ENCODE data around the gene CUX1.

Gene CUX1

DNA sequence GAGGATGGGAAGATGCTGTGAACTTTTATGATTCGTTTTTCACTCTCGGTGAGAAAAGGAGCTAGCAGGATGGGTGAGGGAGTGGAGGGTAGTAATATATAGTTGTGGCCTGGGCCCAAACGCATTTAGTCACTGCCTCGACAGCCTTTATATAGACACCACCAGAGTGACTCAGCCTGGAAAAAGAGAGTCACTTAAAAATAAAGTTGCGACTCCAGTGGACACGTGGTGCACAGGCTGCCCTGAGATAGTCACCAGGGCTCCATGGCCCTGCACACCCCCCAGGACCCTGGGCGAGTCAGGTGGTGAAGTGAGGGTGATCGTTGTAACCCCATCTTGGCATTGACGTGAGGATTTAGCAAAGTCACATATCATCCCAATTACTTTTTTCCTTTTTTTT, 106.7 kb downstream of the CUX1 start:
- no peak for TF ChIP-seq NFIC (IDR thresholded peaks at IDR 0.05)
- TF ChIP-seq FOXM1 (IDR thresholded peaks at IDR 0.05; ENCODE audit: borderline replicate concordance, low read depth), result no peak
- TF ChIP-seq ZBTB7A (IDR thresholded peaks at IDR 0.05; ENCODE audit: low read depth), result no peak

DNA sequence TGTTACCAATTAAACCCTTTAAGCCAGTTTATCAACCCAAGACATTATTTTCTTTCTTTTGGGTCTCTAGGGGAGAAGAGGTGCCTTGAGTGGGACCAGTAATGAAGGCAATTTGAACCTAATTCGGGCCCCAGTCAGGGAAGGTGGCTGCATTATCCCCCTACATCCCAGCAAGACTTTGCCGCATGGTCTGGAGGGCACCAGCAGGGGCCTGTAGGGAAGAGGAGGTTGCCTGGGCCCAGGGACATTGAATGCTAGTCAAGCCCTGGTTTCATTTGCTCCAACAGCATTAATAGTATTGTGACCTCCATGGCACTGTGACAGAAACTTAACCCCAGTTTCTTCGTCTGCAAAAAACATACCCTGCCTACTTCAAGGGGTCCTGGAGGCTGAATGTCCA, 108.8 kb downstream of the CUX1 start:
- TF ChIP-seq YY1 (IDR thresholded peaks at IDR 0.05; ENCODE audit: low read depth) (no peak), USF1 (IDR thresholded peaks at IDR 0.05) (no peak), FOXM1 (IDR thresholded peaks at IDR 0.05; ENCODE audit: borderline replicate concordance, low read depth) (no peak), EGR1 (IDR thresholded peaks at IDR 0.05) (no peak), RAD21 (IDR thresholded peaks at IDR 0.05; ENCODE audit: low read depth) (no peak), CEBPB (IDR thresholded peaks at IDR 0.05) (no peak), TCF12 (IDR thresholded peaks at IDR 0.05; ENCODE audit: low read depth) (no peak), CREB1 (IDR thresholded peaks at IDR 0.05; ENCODE audit: low read depth) (no peak), ZBTB7A (IDR thresholded peaks at IDR 0.05; ENCODE audit: low read depth) (no peak), EP300 (IDR thresholded peaks at IDR 0.05; ENCODE audit: borderline replicate concordance) (no peak), TEAD4 (IDR thresholded peaks at IDR 0.05) (no peak)
- TF ChIP-seq, protein P1, sequence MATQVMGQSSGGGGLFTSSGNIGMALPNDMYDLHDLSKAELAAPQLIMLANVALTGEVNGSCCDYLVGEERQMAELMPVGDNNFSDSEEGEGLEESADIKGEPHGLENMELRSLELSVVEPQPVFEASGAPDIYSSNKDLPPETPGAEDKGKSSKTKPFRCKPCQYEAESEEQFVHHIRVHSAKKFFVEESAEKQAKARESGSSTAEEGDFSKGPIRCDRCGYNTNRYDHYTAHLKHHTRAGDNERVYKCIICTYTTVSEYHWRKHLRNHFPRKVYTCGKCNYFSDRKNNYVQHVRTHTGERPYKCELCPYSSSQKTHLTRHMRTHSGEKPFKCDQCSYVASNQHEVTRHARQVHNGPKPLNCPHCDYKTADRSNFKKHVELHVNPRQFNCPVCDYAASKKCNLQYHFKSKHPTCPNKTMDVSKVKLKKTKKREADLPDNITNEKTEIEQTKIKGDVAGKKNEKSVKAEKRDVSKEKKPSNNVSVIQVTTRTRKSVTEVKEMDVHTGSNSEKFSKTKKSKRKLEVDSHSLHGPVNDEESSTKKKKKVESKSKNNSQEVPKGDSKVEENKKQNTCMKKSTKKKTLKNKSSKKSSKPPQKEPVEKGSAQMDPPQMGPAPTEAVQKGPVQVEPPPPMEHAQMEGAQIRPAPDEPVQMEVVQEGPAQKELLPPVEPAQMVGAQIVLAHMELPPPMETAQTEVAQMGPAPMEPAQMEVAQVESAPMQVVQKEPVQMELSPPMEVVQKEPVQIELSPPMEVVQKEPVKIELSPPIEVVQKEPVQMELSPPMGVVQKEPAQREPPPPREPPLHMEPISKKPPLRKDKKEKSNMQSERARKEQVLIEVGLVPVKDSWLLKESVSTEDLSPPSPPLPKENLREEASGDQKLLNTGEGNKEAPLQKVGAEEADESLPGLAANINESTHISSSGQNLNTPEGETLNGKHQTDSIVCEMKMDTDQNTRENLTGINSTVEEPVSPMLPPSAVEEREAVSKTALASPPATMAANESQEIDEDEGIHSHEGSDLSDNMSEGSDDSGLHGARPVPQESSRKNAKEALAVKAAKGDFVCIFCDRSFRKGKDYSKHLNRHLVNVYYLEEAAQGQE (IDR thresholded peaks at IDR 0.05; ENCODE audit: low read depth), result no peak

- no peak for TF ChIP-seq FOXM1 (IDR thresholded peaks at IDR 0.05; ENCODE audit: borderline replicate concordance, low read depth)
- peak; percentile 65 for TF ChIP-seq CEBPB (IDR thresholded peaks at IDR 0.05)
- no peak for TF ChIP-seq CREB1 (IDR thresholded peaks at IDR 0.05; ENCODE audit: low read depth)
Observed at GRCh38 chr7:101927389-101927788, 110.0 kb downstream of the CUX1 start.

DNA sequence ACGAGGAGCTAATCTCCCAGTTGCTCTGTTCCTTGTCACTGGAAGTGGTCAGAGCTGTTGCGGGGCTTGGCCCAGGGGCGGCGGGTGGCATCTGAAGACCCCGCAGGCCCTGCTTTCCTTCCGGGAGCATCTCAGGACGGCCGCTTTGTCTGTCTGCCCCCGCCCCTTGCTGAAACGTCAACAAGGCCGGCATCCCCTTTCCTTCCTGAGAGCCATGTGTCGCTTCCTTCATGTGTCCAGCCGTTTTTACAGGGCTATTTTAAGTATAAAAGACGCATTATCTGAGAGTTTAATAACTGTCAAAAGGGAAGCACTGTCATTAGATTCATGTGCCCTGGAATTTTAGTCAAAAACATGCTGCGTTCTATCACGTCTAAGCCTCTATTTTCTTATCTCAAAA, 110.4 kb downstream of the CUX1 start:
- no peak for TF ChIP-seq NFIC (IDR thresholded peaks at IDR 0.05)
- TF ChIP-seq, protein P2, sequence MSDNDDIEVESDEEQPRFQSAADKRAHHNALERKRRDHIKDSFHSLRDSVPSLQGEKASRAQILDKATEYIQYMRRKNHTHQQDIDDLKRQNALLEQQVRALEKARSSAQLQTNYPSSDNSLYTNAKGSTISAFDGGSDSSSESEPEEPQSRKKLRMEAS (IDR thresholded peaks at IDR 0.05), result no peak
- no peak for TF ChIP-seq CEBPB (IDR thresholded peaks at IDR 0.05)
- no peak for TF ChIP-seq TEAD4 (IDR thresholded peaks at IDR 0.05)
- TF ChIP-seq TAF1 (IDR thresholded peaks at IDR 0.05; ENCODE audit: low read depth), result no peak
- no peak for TF ChIP-seq EGR1 (IDR thresholded peaks at IDR 0.05)

DNA sequence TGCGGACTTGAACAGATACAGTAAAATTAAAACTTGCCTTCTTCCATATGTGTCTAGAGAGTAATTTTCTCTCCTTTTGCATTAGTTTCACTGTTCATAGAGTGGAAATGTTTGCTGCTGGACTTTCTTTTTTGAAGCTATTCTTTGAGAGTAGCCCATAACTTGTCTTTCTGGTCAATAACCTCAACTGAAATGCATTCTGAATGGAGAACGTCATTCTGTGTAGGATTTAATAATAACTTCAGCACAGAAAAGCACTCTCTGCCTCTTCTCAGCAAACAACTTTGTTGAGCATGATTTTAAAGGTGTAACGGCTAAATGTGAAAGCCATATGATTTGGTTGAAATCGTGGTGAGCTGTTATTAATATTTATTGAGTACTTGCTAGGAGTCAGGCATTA, 111.8 kb downstream of the CUX1 start:
- no peak for TF ChIP-seq TEAD4 (IDR thresholded peaks at IDR 0.05)
- no peak for TF ChIP-seq ZBTB7A (IDR thresholded peaks at IDR 0.05; ENCODE audit: low read depth)
- TF ChIP-seq NFIC (IDR thresholded peaks at IDR 0.05), result no peak

- TF ChIP-seq TCF12 (IDR thresholded peaks at IDR 0.05; ENCODE audit: low read depth) (no peak), TEAD4 (IDR thresholded peaks at IDR 0.05) (no peak), NFIC (IDR thresholded peaks at IDR 0.05) (no peak), CREB1 (IDR thresholded peaks at IDR 0.05; ENCODE audit: low read depth) (no peak)
Observed at GRCh38 chr7:101932083-101932482, 114.7 kb downstream of the CUX1 start.

GRCh38 chr7:101933028-101933427, 115.6 kb downstream of the CUX1 start:
- TF ChIP-seq, protein P1 (IDR thresholded peaks at IDR 0.05; ENCODE audit: low read depth), result no peak
- no peak for TF ChIP-seq TCF12 (IDR thresholded peaks at IDR 0.05; ENCODE audit: low read depth)
- no peak for TF ChIP-seq USF1 (IDR thresholded peaks at IDR 0.05)
- TF ChIP-seq, protein P2 (IDR thresholded peaks at IDR 0.05), result no peak
- TF ChIP-seq TEAD4 (IDR thresholded peaks at IDR 0.05), result no peak
- no peak for TF ChIP-seq RAD21 (IDR thresholded peaks at IDR 0.05; ENCODE audit: low read depth)
- no peak for TF ChIP-seq EGR1 (IDR thresholded peaks at IDR 0.05)
- no peak for TF ChIP-seq CEBPB (IDR thresholded peaks at IDR 0.05)
- TF ChIP-seq NFIC (IDR thresholded peaks at IDR 0.05), result no peak
- no peak for TF ChIP-seq EP300 (IDR thresholded peaks at IDR 0.05; ENCODE audit: borderline replicate concordance)
- no peak for TF ChIP-seq TAF1 (IDR thresholded peaks at IDR 0.05; ENCODE audit: low read depth)
- TF ChIP-seq CREB1 (IDR thresholded peaks at IDR 0.05; ENCODE audit: low read depth), result no peak
- no peak for TF ChIP-seq YY1 (IDR thresholded peaks at IDR 0.05; ENCODE audit: low read depth)
- TF ChIP-seq FOXM1 (IDR thresholded peaks at IDR 0.05; ENCODE audit: borderline replicate concordance, low read depth), result no peak
- no peak for TF ChIP-seq ZBTB7A (IDR thresholded peaks at IDR 0.05; ENCODE audit: low read depth)
